Hematopoietic multipotent progenitor cell treated with erythropoietin and hydrocortisone succinate and interleukin-3 and kit ligand, for 15 days (in vitro differentiated cells): ENCODE results near the gene PLA2G4F.
"Not testable (repeated sequence)": the region's sequence is repeated elsewhere in the genome, so short reads cannot be mapped to it uniquely, and the experiment has no call there.

Experiments
- DNase-seq: peaks from one replicate; pipeline ENCODE4 v3.0.0-alpha.2; 2015; ENCODE audit warnings: low spot score

The PLA2G4F gene

GRCh38 chr15:42097018-42097417 lies 59.4 kb downstream of the PLA2G4F start:
- no peak for DNase-seq

GRCh38 chr15:42094512-42094963 lies 61.9 kb downstream of the PLA2G4F start, which contains the start of gene PLA2G4D:
Gene PLA2G4D (minus strand): TSS chr15:42094562. CDS start chr15:42094459, 103 bp downstream.
- no peak for DNase-seq

- DNase-seq: no peak
Observed at GRCh38 chr15:42093966-42094365, 62.5 kb downstream of the PLA2G4F start.

GRCh38 chr15:42092398-42093318 lies 63.8 kb downstream of the PLA2G4F start:
- DNase-seq: no peak

- DNase-seq: not testable (repeated sequence)
Observed at GRCh38 chr15:42091753-42092397, 64.6 kb downstream of the PLA2G4F start.

GRCh38 chr15:42090781-42091180 lies 65.7 kb downstream of the PLA2G4F start:
- no peak for DNase-seq

GRCh38 chr15:42090370-42090769 lies 66.1 kb downstream of the PLA2G4F start:
- no peak for DNase-seq

GRCh38 chr15:42089942-42090341 lies 66.5 kb downstream of the PLA2G4F start:
- DNase-seq: no peak
